Osteoblast (primary cell): ENCODE results near the gene ZNHIT2. TPM values are rescaled to one million over a fixed set of nuclear protein-coding genes. Genes with fewer than 3 reads are reported as not detected.
A peak's percentile ranks its signal among the peaks of the same experiment; 100 is the strongest.

Experiments
- DNase-seq: peaks from one replicate; pipeline ENCODE4 v3.0.0; 2011; ENCODE audit warnings: low spot score, mixed read lengths; ENCODE audit not compliant: insufficient read length; ENCODE audit errors: missing footprints
- H2AFZ ChIP-seq: 2 replicates; pipeline ENCODE4 v1.6.0; 2011; ENCODE audit warnings: mild to moderate bottlenecking, low read length
- H3K27ac ChIP-seq: 2 replicates; pipeline ENCODE4 v1.5.1; 2011; ENCODE audit warnings: mild to moderate bottlenecking, low read depth, low read length, moderate library complexity
- H3K27me3 ChIP-seq: 2 replicates; pipeline ENCODE4 v1.6.0; 2012; ENCODE audit warnings: mild to moderate bottlenecking, control low read depth, inconsistent platforms, low read length, moderate library complexity; ENCODE audit not compliant: insufficient read depth
- H3K36me3 ChIP-seq: 2 replicates; pipeline ENCODE4 v1.5.1; 2011; ENCODE audit warnings: mild to moderate bottlenecking, low read length, control low read depth, moderate library complexity; ENCODE audit not compliant: insufficient read depth
- H3K4me1 ChIP-seq: 2 replicates; pipeline ENCODE4 v1.5.1; 2011; ENCODE audit warnings: mild to moderate bottlenecking, low read length, control low read depth, moderate library complexity; ENCODE audit not compliant: insufficient read depth
- H3K4me2 ChIP-seq: 2 replicates; pipeline ENCODE4 v1.6.0; 2011; ENCODE audit warnings: mild to moderate bottlenecking, low read length; ENCODE audit not compliant: insufficient read depth
- H3K4me3 ChIP-seq: fragments of 200-600 bp; sonication (generic); 3 replicates; pipeline ENCODE4 v1.5.1; 2012; ENCODE audit warnings: mild to moderate bottlenecking, low read length, inconsistent platforms; ENCODE audit not compliant: insufficient read depth
- H3K79me2 ChIP-seq: 2 replicates; pipeline ENCODE4 v1.6.0; 2012; ENCODE audit warnings: mild to moderate bottlenecking, low read length, control low read depth, inconsistent platforms; ENCODE audit not compliant: insufficient read depth
- H3K9me3 ChIP-seq: 2 replicates; pipeline ENCODE4 v1.5.1; 2011; ENCODE audit warnings: low read depth, low read length, control low read depth
- H4K20me1 ChIP-seq: 2 replicates; pipeline ENCODE4 v1.6.0; 2012; ENCODE audit warnings: mild to moderate bottlenecking, low read length, control low read depth; ENCODE audit not compliant: insufficient read depth
- total RNA-seq: library from RNA; depleted of rRNA; stranded (reverse); fragments of >200 nt; gene quantifications from 2 replicates; pipeline ENCODE4 v1.2.3, GENCODE V29; 2012
- TF ChIP-seq, protein P1 (sequence below): IDR thresholded peaks from 2 replicates; pipeline ENCODE4 v1.5.1; 2011; ENCODE audit warnings: mild to moderate bottlenecking, low read depth, low read length, moderate library complexity; ENCODE audit errors: extremely low read depth

Gene ZNHIT2
- total RNA-seq, 1 donor = 12.3 TPM

DNA sequence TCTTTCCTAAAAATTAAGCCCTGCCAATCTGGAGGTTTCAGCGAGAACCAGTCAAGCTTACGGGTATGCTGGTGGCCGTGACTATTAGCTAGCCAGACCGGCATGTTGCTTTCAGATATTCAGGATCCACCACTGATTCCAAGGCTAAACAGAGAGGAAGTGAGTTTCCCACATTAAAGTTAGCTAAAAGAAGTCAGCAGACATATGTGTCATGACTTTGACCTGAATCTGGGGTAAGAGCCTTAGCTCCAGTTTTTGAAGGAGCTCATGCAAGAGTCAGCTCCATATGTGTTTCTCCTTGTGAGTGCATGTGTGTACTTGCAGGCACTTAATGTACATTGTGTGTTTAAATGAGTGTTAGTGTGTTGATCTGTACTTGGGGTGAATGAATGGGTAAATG lies 32.1 kb downstream of the ZNHIT2 start:
- Histone ChIP-seq H3K4me1 (peaks cover 22% of the 10 kb centered on the region), H3K4me3 (peak overlapping the region; percentile 97), H3K9me3 (no peaks in the 10 kb centered on the region), H3K79me2 (peaks cover 49% of the 10 kb centered on the region), H2AFZ (no peak overlapping the region), H3K27me3 (no peaks in the 10 kb centered on the region), H3K36me3 (peaks cover 45% of the 10 kb centered on the region), H3K4me2 (peak overlapping the region; percentile 99), H4K20me1 (no peaks in the 10 kb centered on the region), H3K27ac (peak overlapping the region; percentile 91)
- no peak for DNase-seq
- TF ChIP-seq, protein P1, sequence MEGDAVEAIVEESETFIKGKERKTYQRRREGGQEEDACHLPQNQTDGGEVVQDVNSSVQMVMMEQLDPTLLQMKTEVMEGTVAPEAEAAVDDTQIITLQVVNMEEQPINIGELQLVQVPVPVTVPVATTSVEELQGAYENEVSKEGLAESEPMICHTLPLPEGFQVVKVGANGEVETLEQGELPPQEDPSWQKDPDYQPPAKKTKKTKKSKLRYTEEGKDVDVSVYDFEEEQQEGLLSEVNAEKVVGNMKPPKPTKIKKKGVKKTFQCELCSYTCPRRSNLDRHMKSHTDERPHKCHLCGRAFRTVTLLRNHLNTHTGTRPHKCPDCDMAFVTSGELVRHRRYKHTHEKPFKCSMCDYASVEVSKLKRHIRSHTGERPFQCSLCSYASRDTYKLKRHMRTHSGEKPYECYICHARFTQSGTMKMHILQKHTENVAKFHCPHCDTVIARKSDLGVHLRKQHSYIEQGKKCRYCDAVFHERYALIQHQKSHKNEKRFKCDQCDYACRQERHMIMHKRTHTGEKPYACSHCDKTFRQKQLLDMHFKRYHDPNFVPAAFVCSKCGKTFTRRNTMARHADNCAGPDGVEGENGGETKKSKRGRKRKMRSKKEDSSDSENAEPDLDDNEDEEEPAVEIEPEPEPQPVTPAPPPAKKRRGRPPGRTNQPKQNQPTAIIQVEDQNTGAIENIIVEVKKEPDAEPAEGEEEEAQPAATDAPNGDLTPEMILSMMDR = no peak

DNA sequence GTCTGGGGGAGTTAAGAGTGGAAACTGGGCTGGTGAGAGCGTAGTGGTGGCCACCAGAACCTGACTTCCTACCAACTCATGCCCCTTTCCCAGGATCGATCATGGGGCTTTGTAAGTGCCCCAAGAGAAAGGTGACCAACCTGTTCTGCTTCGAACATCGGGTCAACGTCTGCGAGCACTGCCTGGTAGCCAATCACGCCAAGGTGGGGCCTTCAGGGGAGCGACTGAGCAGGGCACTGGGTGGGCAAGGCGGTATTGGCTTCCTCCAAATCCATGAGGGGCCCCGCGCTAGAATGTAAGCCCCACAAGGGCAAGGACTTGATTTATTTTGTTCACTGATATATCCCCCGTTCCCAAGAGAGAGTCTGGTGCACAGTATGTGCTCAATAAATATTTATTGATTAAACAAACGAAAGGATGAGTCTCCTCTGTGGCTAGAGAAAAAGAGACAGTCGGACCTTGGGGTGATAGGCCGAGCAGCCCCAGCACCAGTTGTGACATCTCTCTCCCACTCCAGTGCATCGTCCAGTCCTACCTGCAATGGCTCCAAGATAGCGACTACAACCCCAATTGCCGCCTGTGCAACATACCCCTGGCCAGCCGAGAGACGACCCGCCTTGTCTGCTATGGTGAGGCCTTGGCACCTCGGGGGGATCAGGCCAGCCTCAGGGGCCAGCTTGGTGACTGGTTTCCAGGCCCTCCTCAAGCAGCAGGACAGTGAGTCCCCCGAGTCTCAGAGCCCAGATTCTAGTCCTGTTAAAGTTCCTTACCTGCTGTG lies 32.7 kb downstream of the ZNHIT2 start:
- peak; percentile 69 for DNase-seq
- peak overlapping the region; percentile 91 for H3K27ac ChIP-seq
- peak overlapping the region; percentile 92 for H2AFZ ChIP-seq
- peaks cover 53% of the 10 kb centered on the region for H3K79me2 ChIP-seq
- peaks cover 46% of the 10 kb centered on the region for H3K36me3 ChIP-seq
- peak overlapping the region; percentile 99 for H3K4me2 ChIP-seq
- H3K4me1 ChIP-seq = peaks cover 22% of the 10 kb centered on the region
- H4K20me1 ChIP-seq = no peaks in the 10 kb centered on the region
- H3K9me3 ChIP-seq = no peaks in the 10 kb centered on the region
- TF ChIP-seq, protein P1 = no peak
- no peaks in the 10 kb centered on the region for H3K27me3 ChIP-seq
- H3K4me3 ChIP-seq = peak overlapping the region; percentile 97

DNA sequence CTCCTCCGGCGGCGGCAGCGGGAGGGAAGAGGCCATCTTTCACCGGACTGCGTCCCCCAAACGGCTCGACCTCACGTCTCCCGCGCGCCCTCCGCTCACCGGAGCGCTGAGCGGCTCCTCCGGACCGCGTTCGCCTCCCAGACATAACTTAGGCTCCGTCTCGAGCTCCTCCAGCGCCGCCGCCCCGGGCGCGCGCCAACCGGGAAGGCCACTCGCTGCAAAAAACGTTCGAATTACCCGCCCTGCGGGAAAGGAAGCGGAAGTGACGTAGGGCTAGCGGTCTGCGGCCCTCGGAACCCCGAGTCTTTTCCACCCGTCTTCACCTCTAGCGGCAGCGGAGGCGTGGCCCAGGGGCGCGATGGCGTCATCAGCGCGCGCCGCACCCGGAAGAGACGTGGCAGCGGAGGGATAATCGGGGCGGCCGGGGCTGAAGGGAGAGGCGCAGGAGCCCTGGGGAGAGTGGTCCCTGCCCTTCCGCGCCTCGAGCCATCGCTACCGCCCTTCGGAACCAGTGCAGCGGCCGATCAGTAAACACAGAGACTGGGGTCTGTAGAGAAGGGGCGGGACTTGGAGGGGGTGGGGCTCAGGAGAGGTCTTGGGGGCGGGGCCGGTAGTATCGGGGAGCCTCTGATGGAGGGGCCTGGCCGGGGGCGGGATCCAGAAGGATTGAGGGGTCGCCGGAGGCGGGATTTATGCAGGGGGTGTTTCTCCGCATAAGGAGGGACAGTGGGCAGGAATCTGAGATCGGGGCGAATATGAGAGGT lies 33.5 kb downstream of the ZNHIT2 start, which contains the start of the genes CDCA5 and ZFPL1:
Gene CDCA5 (minus strand): TSS at position 207 of the 764 bp plus-strand sequence. CDS start 62 bp downstream, at position 145.
Gene ZFPL1 (plus strand): TSS at position 389 of the 764 bp plus-strand sequence. CDS start 477 bp downstream, outside the sequence.
- H3K27ac ChIP-seq = peak within 1 kb of the TSS; percentile 91
- H3K4me2 ChIP-seq = peak within 1 kb of the TSS; percentile 99
- H2AFZ ChIP-seq = peak within 1 kb of the TSS; percentile 95
- TF ChIP-seq, protein P1 = no peak
- peaks cover 47% of the 10 kb centered on the region for H3K36me3 ChIP-seq
- peak; percentile 100 for DNase-seq
- no peaks in the 10 kb centered on the region for H4K20me1 ChIP-seq
- peak within 1 kb of the TSS; percentile 97 for H3K4me3 ChIP-seq
- H3K9me3 ChIP-seq = no peaks in the 10 kb centered on the region
- no peaks in the 10 kb centered on the region for H3K27me3 ChIP-seq
- peaks cover 56% of the 10 kb centered on the region for H3K79me2 ChIP-seq
- peaks cover 22% of the 10 kb centered on the region for H3K4me1 ChIP-seq
